H9 (cell line): Measurements from ENCODE around the gene CDH15. TPM values are rescaled to one million over a fixed set of nuclear protein-coding genes. Genes with fewer than 3 reads are reported as not detected.

Experiments used
- DNase-seq: peaks from one replicate; pipeline ENCODE4 v3.0.0-alpha.2; 2017
- H2AFZ ChIP-seq: one replicate; pipeline ENCODE4 v1.6.1; 2013; ENCODE audit warnings: mild to moderate bottlenecking, low read length, control low read depth, moderate library complexity
- H2AK5ac ChIP-seq: 2 replicates; pipeline ENCODE4 v1.6.1; 2013; ENCODE audit warnings: low read length, control low read depth, mixed read lengths; ENCODE audit not compliant: insufficient read length
- H2BK120ac ChIP-seq: one replicate; pipeline ENCODE4 v1.6.1; 2013; ENCODE audit warnings: low read depth, mild to moderate bottlenecking, low read length, control low read depth, inconsistent platforms; ENCODE audit not compliant: poor library complexity, severe bottlenecking
- H2BK12ac ChIP-seq: 2 replicates; pipeline ENCODE4 v1.6.1; 2013; ENCODE audit warnings: low read length, control low read depth, mixed read lengths, low read depth; ENCODE audit not compliant: insufficient read length
- H2BK15ac ChIP-seq: 2 replicates; pipeline ENCODE4 v1.6.1; 2013; ENCODE audit warnings: low read depth, low read length, control low read depth
- H2BK20ac ChIP-seq: one replicate; pipeline ENCODE4 v1.6.1; 2013; ENCODE audit warnings: low read depth, mild to moderate bottlenecking, low read length, control low read depth, inconsistent platforms; ENCODE audit not compliant: poor library complexity, severe bottlenecking
- H2BK5ac ChIP-seq: 2 replicates; pipeline ENCODE4 v1.6.1; 2013; ENCODE audit warnings: low read length, control low read depth, mixed read lengths; ENCODE audit not compliant: insufficient read length
- H3K14ac ChIP-seq: 2 replicates; pipeline ENCODE4 v1.6.1; 2013; ENCODE audit warnings: low read length, control low read depth; ENCODE audit not compliant: insufficient read depth
- H3K18ac ChIP-seq: 2 replicates; pipeline ENCODE4 v1.6.1; 2013; ENCODE audit warnings: low read depth, mild to moderate bottlenecking, mixed read lengths, low read length, control low read depth; ENCODE audit not compliant: insufficient read length
- H3K23ac ChIP-seq: 2 replicates; pipeline ENCODE4 v1.6.1; 2013; ENCODE audit warnings: low read length, control low read depth, mixed read lengths, low read depth; ENCODE audit not compliant: insufficient read length
- H3K23me2 ChIP-seq: 2 replicates; pipeline ENCODE4 v1.6.1; 2013; ENCODE audit warnings: low read depth, mild to moderate bottlenecking, mixed read lengths, low read length, control low read depth; ENCODE audit not compliant: insufficient read length, poor library complexity, severe bottlenecking
- H3K27ac ChIP-seq: 2 replicates; pipeline ENCODE4 v1.5.1; 2013; ENCODE audit warnings: low read length, control low read depth, mixed read lengths, low read depth; ENCODE audit not compliant: insufficient read length
- H3K27me3 ChIP-seq: 2 replicates; pipeline ENCODE4 v1.6.1; 2013; ENCODE audit warnings: low read length, control low read depth, inconsistent platforms; ENCODE audit not compliant: insufficient read depth
- H3K4ac ChIP-seq: 2 replicates; pipeline ENCODE4 v1.6.1; 2013; ENCODE audit warnings: low read depth, mild to moderate bottlenecking, control low read depth, inconsistent platforms, low read length, moderate library complexity
- H3K4me1 ChIP-seq: 2 replicates; pipeline ENCODE4 v1.6.1; 2013; ENCODE audit warnings: low read length, control low read depth, inconsistent platforms; ENCODE audit not compliant: insufficient read depth
- H3K4me2 ChIP-seq: 2 replicates; pipeline ENCODE4 v1.6.1; 2013; ENCODE audit warnings: low read length, control low read depth, mixed read lengths; ENCODE audit not compliant: insufficient read length, insufficient read depth
- H3K56ac ChIP-seq: 2 replicates; pipeline ENCODE4 v1.6.1; 2013; ENCODE audit warnings: low read depth, mild to moderate bottlenecking, mixed read lengths, low read length, control low read depth; ENCODE audit not compliant: insufficient read length
- H3K79me1 ChIP-seq: 2 replicates; pipeline ENCODE4 v1.6.1; 2013; ENCODE audit warnings: low read depth, mild to moderate bottlenecking, moderate library complexity, low read length, control low read depth, inconsistent platforms; ENCODE audit not compliant: insufficient read depth, poor library complexity, severe bottlenecking
- H3K79me2 ChIP-seq: 2 replicates; pipeline ENCODE4 v1.6.1; 2013; ENCODE audit warnings: low read length, control low read depth, inconsistent platforms; ENCODE audit not compliant: insufficient read depth
- H3K9ac ChIP-seq: 2 replicates; pipeline ENCODE4 v1.6.1; 2013; ENCODE audit warnings: low read length, control low read depth, mixed read lengths; ENCODE audit not compliant: insufficient read length; ENCODE audit errors: extremely low read depth
- H3K9me3 ChIP-seq: one replicate; pipeline ENCODE4 v1.6.1; 2013; ENCODE audit warnings: low read depth, low read length, inconsistent platforms; ENCODE audit not compliant: control insufficient read depth
- H3T11ph ChIP-seq: one replicate; pipeline ENCODE4 v1.6.1; 2013; ENCODE audit warnings: mild to moderate bottlenecking, low read length, control low read depth, inconsistent platforms
- H4K20me1 ChIP-seq: one replicate; pipeline ENCODE4 v1.6.1; 2013; ENCODE audit not compliant: control insufficient read depth, insufficient read length, insufficient read depth
- H4K5ac ChIP-seq: 2 replicates; pipeline ENCODE4 v1.6.1; 2013; ENCODE audit warnings: low read depth, mild to moderate bottlenecking, mixed read lengths, low read length, control low read depth; ENCODE audit not compliant: insufficient read length
- H4K8ac ChIP-seq: replicated peaks from 2 replicates; pipeline ENCODE4 v1.6.1; 2013; ENCODE audit warnings: low read length, control low read depth, mixed read lengths, low read depth; ENCODE audit not compliant: insufficient read length
- H4K91ac ChIP-seq: 2 replicates; pipeline ENCODE4 v1.6.1; 2013; ENCODE audit warnings: low read depth, mild to moderate bottlenecking, moderate library complexity, mixed read lengths, low read length, control low read depth; ENCODE audit not compliant: insufficient read length
- H3K27ac Mint-ChIP-seq, 3 experiments: 2 replicates in 2 of 3; 3 replicates in 1 of 3; pipeline ENCODE4 v1.8.0; 2020 to 2021; ENCODE audit warnings: mixed read lengths in 3 of 3, mild to moderate bottlenecking in 1 of 3, moderate library complexity in 1 of 3
- H3K27me3 Mint-ChIP-seq: 2 replicates; pipeline ENCODE4 v1.8.0; 2021; ENCODE audit warnings: low read depth, mild to moderate bottlenecking, moderate library complexity, mixed read lengths
- H3K36me3 Mint-ChIP-seq, 3 experiments: 2 replicates in 2 of 3; 3 replicates in 1 of 3; pipeline ENCODE4 v1.8.0; 2020 to 2021; ENCODE audit warnings: low read depth in 3 of 3, mixed read lengths in 3 of 3; ENCODE audit not compliant: insufficient read depth in 1 of 3
- H3K4me1 Mint-ChIP-seq, 2 experiments: 2 replicates each; pipeline ENCODE4 v1.8.0; 2020; ENCODE audit warnings: mixed read lengths in 2 of 2
- H3K4me3 Mint-ChIP-seq, 2 experiments: 2 replicates in 1 of 2; 3 replicates in 1 of 2; pipeline ENCODE4 v1.8.0; 2020 to 2021; ENCODE audit warnings: mild to moderate bottlenecking in 2 of 2, mixed read lengths in 2 of 2, moderate library complexity in 1 of 2
- H3K9me3 Mint-ChIP-seq, 2 experiments: 2 replicates in 1 of 2; 3 replicates in 1 of 2; pipeline ENCODE4 v1.8.0; 2020; ENCODE audit warnings: mild to moderate bottlenecking in 2 of 2, mixed read lengths in 2 of 2, moderate library complexity in 1 of 2
- WGBS: extraction: QIAGEN DNeasy Blood & Tissue Kit; methylation state at CpG from one replicate; pipeline ENCODE4 v1.1.7; 2013; ENCODE audit warnings: missing lambda C conversion rate, low lambda C conversion rate, mixed read lengths; ENCODE audit not compliant: insufficient read length; ENCODE audit errors: extremely low coverage; 5-methylcytosine and 5-hydroxymethylcytosine counted together
- total RNA-seq: library from RNA; stranded (reverse); gene quantifications from 2 replicates; pipeline ENCODE4 v1.2.1, GENCODE V29; 2021
- TF ChIP-seq, protein P1 (sequence below): fragments of 200-600 bp; sonication (generic); conservative IDR thresholded peaks from 3 replicates; pipeline ENCODE4 v1.8.0; 2021; ENCODE audit warnings: antibody characterized with exemption, mild to moderate bottlenecking

The CDH15 gene
- total RNA-seq, 1 experiment from 2014 or later = 0.28 TPM

DNA sequence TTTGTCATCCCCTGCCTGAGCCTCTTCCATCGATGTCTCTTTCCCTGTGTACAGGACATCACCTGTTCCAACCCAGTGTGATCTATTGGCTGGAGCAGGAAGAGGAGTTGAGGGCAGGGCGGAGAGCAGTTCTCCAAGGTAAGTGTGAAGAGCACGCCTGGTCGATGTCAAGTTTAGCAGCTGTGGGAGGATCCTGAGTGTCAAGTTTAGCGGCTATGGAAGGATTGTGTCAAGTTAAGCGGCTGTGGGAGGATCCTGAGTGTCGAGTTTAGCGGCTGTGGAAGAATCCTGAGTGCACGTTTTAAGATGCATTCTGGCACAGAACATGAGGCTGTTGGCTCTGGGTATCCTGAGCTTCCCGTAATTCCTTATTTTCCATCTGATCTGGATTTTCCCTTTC lies 53.1 kb downstream of the CDH15 start:
- Histone ChIP-seq H4K20me1 (no peaks in the 10 kb centered on the region), H3K18ac (no peak overlapping the region), H3K4me1 (no peaks in the 10 kb centered on the region), H3K23me2 (no peaks in the 10 kb centered on the region), H2BK120ac (no peak overlapping the region), H3K56ac (no peak overlapping the region), H2AFZ (no peak overlapping the region), H3K4ac (no peak overlapping the region), H3K4me2 (no peak overlapping the region), H3K23ac (no peak overlapping the region), H4K8ac (no peak overlapping the region), H3K9me3 (peaks cover 16% of the 10 kb centered on the region), H3K27ac (no peak overlapping the region), H3K27me3 (no peaks in the 10 kb centered on the region), H3K9ac (no peak overlapping the region), H3T11ph (no peak overlapping the region), H2AK5ac (no peak overlapping the region), H3K79me2 (no peaks in the 10 kb centered on the region), H2BK12ac (no peak overlapping the region), H3K14ac (no peak overlapping the region), H2BK20ac (no peak overlapping the region), H2BK5ac (no peak overlapping the region), H4K5ac (no peak overlapping the region), H2BK15ac (no peak overlapping the region), H4K91ac (no peak overlapping the region), H3K79me1 (no peaks in the 10 kb centered on the region)
- no peak for DNase-seq
- no peaks in the 10 kb centered on the region for H3K27me3 Mint-ChIP-seq
- no peaks in the 10 kb centered on the region for H3K4me1 Mint-ChIP-seq
- peak overlapping the region in 1 of 3 experiments; percentile 49; a peak in 1 of 7 replicates for H3K27ac Mint-ChIP-seq
- no CpG with 5 or more reads among the region's 10 CpGs for WGBS
- H3K4me3 Mint-ChIP-seq = no peak overlapping the region
- TF ChIP-seq, protein P1, sequence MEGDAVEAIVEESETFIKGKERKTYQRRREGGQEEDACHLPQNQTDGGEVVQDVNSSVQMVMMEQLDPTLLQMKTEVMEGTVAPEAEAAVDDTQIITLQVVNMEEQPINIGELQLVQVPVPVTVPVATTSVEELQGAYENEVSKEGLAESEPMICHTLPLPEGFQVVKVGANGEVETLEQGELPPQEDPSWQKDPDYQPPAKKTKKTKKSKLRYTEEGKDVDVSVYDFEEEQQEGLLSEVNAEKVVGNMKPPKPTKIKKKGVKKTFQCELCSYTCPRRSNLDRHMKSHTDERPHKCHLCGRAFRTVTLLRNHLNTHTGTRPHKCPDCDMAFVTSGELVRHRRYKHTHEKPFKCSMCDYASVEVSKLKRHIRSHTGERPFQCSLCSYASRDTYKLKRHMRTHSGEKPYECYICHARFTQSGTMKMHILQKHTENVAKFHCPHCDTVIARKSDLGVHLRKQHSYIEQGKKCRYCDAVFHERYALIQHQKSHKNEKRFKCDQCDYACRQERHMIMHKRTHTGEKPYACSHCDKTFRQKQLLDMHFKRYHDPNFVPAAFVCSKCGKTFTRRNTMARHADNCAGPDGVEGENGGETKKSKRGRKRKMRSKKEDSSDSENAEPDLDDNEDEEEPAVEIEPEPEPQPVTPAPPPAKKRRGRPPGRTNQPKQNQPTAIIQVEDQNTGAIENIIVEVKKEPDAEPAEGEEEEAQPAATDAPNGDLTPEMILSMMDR = no peak
- H3K9me3 Mint-ChIP-seq = peaks cover 4 to 22% of the 10 kb centered on the region in 2 experiments
- peaks cover 59 to 76% (median 70%) of the 10 kb centered on the region in 3 experiments for H3K36me3 Mint-ChIP-seq
